GM23248 (cell line): ENCODE data around the gene SMIM12.

Experiments
- EZH2 ChIP-seq: fragments of 200-600 bp; sonication (generic); IDR thresholded peaks from 2 replicates; pipeline ENCODE4 v1.6.1; 2018; ENCODE audit warnings: antibody characterized with exemption, mild to moderate bottlenecking; ENCODE audit not compliant: insufficient read depth, poor library complexity, severe bottlenecking
- EZH2phosphoT487 ChIP-seq: fragments of 200-600 bp; sonication (generic); IDR thresholded peaks from 2 replicates; pipeline ENCODE4 v1.6.1; 2018; ENCODE audit warnings: antibody characterized with exemption, moderate library complexity, mild to moderate bottlenecking, low read depth; ENCODE audit not compliant: insufficient read depth

GRCh38 chr1:34843392-34844251 is 15.9 kb downstream of the SMIM12 start:
- no peak for TF ChIP-seq EZH2phosphoT487
- no peak for TF ChIP-seq EZH2
